Measurements from ENCODE around the gene CMTM7.

DNA sequence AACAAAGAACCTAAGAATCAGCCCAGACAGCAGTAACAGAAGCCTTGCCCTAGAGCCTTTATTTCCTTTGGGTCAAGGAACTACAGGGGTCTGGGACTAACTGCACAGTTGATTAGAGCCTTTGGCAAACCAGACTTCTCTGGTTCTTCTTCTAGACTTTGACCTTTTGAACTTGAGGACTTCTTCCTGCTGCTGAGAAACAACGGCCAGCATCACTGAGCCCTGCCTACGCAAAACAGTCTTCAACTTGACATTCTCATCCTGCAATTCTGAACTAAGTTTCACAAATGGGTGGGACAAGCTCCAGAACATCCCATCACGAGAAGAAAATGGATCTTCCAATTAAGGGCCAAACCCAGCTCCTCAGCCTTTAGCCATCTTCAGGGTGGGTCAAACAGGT lies 79.6 kb downstream of the CMTM7 start:
- TF ChIP-seq, protein P1, sequence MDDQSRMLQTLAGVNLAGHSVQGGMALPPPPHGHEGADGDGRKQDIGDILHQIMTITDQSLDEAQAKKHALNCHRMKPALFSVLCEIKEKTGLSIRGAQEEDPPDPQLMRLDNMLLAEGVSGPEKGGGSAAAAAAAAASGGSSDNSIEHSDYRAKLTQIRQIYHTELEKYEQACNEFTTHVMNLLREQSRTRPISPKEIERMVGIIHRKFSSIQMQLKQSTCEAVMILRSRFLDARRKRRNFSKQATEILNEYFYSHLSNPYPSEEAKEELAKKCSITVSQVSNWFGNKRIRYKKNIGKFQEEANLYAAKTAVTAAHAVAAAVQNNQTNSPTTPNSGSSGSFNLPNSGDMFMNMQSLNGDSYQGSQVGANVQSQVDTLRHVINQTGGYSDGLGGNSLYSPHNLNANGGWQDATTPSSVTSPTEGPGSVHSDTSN (IDR thresholded peaks at IDR 0.05; ENCODE audit: insufficient replicate concordance, low read depth, low read length), result no peak
- TF ChIP-seq ZNF207 (IDR thresholded peaks at IDR 0.05; ENCODE audit: borderline replicate concordance) (no peak), JUNB (IDR thresholded peaks at IDR 0.05) (no peak), FOXK2 (IDR thresholded peaks at IDR 0.05) (no peak), ZNF274 (IDR thresholded peaks at IDR 0.05; ENCODE audit: insufficient read depth, insufficient read length) (no peak), ZNF384 (IDR thresholded peaks at IDR 0.05; ENCODE audit: borderline replicate concordance, low read depth, low read length) (no peak), POLR2AphosphoS2 (IDR thresholded peaks at IDR 0.05; ENCODE audit: low read depth, low read length) (no peak), RFX5 (IDR thresholded peaks at IDR 0.05; ENCODE audit: low read depth, low read length) (no peak), TAF1 (IDR thresholded peaks at IDR 0.05; ENCODE audit: borderline replicate concordance, low read depth, low read length) (no peak), HDAC2 (IDR thresholded peaks at IDR 0.05) (no peak), STAT1 (conservative IDR thresholded peaks at IDR 0.05) (no peak)
- TF ChIP-seq, protein P2, sequence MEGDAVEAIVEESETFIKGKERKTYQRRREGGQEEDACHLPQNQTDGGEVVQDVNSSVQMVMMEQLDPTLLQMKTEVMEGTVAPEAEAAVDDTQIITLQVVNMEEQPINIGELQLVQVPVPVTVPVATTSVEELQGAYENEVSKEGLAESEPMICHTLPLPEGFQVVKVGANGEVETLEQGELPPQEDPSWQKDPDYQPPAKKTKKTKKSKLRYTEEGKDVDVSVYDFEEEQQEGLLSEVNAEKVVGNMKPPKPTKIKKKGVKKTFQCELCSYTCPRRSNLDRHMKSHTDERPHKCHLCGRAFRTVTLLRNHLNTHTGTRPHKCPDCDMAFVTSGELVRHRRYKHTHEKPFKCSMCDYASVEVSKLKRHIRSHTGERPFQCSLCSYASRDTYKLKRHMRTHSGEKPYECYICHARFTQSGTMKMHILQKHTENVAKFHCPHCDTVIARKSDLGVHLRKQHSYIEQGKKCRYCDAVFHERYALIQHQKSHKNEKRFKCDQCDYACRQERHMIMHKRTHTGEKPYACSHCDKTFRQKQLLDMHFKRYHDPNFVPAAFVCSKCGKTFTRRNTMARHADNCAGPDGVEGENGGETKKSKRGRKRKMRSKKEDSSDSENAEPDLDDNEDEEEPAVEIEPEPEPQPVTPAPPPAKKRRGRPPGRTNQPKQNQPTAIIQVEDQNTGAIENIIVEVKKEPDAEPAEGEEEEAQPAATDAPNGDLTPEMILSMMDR (IDR thresholded peaks at IDR 0.05 in 2 of 3, conservative IDR thresholded peaks at IDR 0.05 in 1 of 3; ENCODE audit: control insufficient read depth in 2 of 3, extremely low read depth in 1 of 3, insufficient read depth in 1 of 3, low read depth in 3 of 3, low read length in 3 of 3), result no peak
- TF ChIP-seq, protein P3, sequence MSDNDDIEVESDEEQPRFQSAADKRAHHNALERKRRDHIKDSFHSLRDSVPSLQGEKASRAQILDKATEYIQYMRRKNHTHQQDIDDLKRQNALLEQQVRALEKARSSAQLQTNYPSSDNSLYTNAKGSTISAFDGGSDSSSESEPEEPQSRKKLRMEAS (IDR thresholded peaks at IDR 0.05; ENCODE audit: low read depth, low read length), result no peak
